CD4-positive, alpha-beta T cell treated with Interleukin-6 for 4 hours (primary cell): ENCODE data around the gene ENOSF1.
"Not testable (repeated sequence)": the region's sequence is repeated elsewhere in the genome, so short reads cannot be mapped to it uniquely, and the experiment has no call there.

Source experiments
- DNase-seq: peaks from one replicate; pipeline ENCODE4 v3.0.0-alpha.2; 2020; ENCODE audit warnings: mixed read lengths

Gene ENOSF1, protein sequence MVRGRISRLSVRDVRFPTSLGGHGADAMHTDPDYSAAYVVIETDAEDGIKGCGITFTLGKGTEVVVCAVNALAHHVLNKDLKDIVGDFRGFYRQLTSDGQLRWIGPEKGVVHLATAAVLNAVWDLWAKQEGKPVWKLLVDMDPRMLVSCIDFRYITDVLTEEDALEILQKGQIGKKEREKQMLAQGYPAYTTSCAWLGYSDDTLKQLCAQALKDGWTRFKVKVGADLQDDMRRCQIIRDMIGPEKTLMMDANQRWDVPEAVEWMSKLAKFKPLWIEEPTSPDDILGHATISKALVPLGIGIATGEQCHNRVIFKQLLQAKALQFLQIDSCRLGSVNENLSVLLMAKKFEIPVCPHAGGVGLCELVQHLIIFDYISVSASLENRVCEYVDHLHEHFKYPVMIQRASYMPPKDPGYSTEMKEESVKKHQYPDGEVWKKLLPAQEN

DNA sequence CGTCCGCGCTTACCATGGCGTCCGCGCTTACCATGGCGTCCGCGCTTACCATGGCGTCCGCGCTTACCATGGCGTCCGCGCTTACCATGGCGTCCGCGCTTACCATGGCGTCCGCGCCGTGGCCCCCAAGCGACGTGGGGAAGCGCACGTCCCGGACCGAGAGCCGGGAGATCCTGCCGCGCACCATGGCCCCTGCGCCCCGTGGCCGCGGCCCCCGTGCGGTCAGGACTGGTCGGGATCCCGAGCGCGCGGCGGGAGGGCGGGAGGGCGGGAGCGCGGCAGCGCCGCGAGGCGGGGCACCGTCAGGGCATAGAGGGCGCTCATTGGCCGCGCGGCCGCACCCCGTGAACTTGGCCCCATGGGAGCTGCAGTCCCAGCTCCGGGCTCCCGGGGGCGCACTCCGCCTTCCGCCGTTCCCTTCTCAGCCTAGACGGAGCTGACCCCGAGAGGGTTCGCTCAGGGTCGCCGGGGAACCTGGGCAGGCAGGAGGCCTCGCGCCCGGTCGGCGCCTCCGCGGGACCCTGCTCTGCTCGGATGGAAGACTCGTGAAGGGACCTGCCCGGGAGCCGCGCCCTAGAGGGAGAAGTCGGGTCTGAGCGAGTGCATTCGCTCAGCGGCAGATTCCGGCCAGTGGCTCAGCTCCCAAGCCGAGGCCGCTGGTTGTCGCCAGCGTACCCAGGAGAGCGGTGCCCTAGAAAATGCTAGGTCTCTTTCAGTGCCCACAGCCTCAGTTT, at the start of gene ENOSF1:
Gene ENOSF1, minus strand, starts transcription at position 230 of the 734 bp plus-strand sequence. Its CDS starts 43 bp downstream, at position 187.
- DNase-seq = peak; percentile 80

DNA sequence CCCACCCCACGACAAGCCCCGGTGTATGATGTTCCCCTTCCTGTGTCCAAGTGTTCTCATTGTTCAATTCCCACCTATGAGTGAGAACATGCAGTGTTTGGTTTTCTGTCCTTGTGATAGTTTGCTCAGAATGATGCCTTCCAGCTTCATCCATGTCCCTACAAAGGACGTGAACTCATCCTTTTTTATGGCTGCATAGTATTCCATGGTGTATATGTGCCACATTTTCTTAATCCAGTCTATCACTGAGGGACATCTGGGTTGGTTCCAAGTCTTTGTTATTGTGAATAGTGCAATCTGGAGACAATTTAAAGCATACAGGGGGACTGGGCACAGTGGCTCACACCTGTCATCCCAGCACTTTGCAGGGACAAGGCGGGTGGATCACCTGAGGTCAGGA, 47.4 kb upstream of the ENOSF1 start:
- DNase-seq = not testable (repeated sequence)

DNA sequence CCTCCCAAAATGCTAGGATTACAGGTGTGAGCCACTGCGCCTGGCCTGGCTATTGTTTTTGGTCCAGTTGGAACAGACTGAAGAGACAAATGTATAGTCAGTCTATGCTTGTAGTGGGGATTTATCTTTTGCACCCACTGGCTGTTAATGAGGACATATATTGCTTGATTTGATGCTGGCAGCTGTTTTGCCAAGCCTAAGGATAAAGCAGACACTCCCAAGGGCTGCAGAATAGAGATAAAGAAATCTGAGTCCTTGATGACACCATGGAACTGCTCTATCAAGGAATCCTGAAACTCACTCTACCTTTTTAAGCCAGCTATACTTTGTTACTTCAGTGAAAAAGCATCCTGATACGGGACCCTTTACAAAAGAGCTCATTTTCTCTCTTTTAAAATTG, 43.1 kb upstream of the ENOSF1 start:
- DNase-seq = no peak

DNA sequence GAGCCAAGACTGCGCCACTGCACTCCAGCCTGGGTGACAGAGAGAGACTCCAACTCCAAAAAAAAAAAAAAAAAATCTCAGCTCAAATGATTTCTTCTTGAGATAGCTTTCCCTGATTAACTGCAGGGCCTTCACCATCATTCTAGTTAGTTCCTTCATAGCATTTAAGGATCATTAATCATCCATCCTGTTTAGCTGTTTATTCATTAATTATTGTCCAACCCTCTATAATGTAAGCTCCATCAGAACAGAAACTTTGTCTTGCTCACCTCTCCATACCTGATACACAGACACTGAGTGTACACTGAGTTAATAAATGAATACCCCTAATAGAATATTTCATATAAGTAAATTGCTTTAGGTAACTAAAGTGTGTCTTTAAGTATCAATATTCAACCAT, 42.2 kb upstream of the ENOSF1 start:
- DNase-seq = no peak

DNA sequence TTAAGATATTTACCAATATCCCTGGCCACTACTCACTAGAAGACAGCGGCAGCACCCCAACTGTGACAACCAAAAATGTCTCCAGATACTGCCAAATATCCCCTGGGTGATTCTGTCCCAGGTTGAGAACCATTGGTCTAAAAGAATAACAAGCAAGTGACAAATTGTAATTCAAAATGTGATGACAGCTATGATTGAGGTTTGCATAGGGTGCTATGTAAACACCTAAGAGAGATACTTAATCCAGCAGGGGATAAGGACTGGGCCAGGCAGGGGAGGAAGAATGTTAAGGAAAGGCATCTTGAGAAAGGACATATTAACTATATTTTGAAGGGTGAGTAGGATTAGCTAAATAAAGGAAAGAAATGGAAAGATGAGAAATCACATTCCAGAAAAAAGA, 38.0 kb upstream of the ENOSF1 start:
- DNase-seq = no peak

DNA sequence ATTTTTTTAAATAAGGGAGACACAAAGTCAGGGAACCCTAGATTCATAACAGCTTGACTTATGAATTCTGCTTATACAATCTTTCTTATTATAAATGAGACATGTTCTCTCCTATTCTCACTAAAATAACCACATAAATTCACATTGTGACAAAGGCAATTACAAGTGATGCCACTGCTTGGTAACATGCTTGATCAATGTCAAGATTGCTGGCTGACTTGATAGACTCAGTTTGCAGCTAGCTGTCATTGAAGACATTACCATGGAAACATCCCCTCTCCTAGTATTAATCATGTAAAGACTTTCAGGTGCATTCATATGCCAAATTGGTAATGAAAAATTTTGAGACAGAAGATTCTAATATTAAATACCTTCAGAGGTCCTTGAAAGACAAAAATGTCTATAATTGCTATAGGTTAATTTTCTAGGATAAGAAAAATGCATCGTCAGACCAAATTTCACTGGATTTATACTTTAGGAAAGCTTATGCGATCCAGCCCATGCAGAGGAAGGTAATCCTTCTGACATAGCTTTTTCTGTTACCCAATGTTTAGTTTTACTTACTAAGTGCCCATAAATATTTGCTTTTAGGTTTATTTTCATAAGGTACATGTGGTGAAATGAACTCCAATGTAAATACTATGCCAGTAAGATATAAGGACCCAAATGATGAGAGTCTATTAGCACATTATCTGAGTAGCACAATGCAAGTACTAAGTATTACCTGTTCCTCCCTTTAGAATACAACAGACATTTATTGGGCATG, 32.6 kb upstream of the ENOSF1 start:
- DNase-seq = no peak

DNA sequence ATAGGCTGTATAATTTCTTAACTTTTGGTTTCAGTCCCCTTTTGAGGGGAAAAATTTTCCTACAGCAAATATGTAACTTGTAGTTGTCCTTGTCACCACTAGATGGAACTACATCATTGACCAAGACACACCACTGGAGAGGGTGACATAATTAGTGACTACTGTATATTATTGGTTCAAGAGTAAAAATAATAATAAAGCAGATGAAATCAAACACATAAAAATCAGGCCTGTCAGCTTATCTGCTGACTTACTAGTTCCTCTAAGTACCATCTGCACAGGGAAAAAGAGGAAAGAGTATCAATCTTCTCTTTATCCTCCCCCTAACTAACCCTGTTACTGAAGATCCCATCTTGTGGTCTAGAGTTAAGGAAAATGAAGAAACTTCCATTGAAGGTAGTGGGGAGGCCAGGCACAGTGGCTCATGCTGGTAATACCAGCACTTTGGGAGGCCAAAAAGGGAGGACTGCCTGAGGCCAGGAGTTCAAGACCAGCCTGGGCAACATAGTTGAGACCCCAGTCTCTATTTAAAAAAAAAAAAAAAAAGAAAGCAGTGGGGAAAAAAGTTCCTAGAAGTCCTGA, 29.6 kb upstream of the ENOSF1 start:
- peak; percentile 4 for DNase-seq

DNA sequence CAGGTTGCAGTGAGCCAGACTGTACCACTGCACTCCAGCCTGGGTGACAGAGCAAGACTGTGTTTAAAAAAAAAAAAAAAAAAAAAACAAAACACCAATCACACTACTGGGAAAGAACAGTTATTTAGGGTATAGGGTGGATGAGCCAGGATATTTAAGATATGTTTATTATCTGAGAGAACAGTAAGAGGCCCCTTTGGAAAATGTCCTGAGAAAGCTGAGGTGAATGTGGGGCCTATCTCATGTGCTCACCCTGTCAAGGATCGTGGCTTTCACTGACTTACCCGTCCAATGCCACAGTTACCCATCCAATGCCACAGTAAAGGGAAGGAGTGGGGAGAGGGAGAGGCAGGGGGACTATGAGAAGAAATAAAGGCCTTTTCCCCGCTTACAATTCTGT, 19.9 kb upstream of the ENOSF1 start:
- no peak for DNase-seq

DNA sequence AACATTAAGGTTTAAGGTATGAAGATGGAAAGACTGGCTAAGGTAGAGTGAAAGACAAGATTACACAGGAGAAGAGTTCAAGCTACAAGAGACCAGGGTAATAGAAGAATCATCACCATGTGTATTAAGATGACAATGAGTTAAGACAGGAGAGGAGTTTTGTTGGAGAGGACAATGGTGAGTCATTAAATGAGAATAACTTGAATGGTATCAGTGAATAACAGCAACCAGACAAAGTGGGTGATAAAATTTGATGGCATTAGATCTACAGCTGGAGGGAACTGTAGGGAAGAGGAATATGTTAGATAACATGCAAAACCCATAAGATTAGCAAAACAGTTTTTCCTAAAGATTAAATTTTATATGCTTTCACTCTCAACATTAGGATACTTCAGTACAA, 18.8 kb upstream of the ENOSF1 start:
- DNase-seq = no peak

DNA sequence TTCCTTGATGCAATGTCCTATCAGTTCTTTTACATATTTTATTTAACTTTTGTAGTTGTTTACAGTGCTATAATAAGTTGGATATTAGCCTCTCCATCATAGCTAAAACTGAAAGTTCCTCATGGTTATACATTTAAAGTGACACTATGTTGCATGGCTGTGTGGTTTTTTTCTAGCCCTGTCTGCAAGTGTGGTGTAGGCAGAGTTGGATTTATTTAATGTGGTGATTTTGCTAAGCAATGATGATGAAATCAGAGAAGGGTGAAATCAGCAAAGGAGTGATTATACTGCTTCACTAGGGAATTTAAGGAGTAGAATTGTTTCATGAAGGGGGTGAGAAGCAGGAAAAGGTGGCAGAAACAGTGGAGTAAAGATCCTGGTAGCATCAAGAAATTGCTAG, 18.3 kb upstream of the ENOSF1 start:
- no peak for DNase-seq

DNA sequence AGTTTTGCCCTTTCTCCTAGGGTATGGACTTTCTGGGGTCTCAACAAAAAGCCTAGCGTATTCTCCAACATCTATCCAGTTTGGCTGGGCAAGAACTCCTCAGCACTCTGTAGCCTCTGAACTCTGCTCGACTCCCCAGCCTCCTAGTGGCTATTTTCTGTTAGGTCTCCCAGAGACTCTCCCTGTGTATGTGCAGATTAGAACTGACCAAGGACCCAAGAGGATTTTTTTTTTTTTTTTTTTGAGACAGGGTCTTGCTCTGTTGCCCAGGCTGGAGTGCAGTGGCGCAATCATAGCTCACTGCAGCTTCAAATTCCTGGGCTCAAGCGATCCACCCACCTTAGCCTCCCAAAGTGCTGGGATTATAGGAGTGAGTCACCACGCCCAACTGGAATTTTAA, 17.7 kb upstream of the ENOSF1 start:
- DNase-seq = not testable (repeated sequence)

DNA sequence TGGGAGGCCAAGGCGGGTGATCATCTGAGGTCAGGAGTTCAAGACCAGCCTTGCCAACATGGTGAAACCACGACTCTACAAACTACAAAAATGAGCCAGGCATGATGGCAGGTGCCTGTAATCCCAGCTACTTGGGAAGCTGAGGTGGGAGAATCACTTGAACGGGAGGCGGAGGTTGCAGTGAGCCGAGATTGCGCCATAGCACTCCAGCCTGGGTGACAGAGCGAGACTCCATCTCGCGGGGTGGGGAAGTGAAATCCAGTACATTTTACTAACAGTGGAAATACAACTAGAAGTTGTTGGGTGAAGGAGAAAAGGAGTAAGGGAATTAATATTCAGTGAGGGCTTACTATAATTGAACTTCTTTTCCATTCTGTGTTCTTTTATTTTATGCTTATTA, 13.2 kb upstream of the ENOSF1 start:
- DNase-seq = no peak

DNA sequence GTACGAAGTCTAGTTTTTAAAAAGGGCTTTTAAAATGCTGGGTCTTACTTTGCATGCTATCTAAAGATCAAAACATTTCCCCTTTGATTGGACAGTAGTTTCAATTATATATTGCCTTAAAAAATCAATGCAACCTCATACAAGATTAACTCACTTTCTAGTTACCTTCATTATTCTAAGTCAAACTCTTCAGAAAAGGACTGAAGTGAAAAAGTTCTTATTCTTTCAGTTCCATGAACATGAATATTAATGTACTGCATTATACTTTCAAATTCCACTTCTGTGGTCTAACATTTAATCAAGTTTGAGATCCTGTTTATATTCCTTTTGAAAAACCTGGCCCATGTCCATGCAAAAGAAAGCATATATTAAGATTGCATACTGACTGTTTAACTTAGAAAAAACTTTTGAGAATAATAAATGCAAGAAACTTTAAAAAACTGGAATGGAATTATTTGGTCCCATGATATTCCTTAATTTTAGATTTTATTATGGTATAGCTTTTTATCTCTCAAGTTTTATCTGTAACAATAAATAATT, 11.2 kb upstream of the ENOSF1 start:
- DNase-seq = no peak

DNA sequence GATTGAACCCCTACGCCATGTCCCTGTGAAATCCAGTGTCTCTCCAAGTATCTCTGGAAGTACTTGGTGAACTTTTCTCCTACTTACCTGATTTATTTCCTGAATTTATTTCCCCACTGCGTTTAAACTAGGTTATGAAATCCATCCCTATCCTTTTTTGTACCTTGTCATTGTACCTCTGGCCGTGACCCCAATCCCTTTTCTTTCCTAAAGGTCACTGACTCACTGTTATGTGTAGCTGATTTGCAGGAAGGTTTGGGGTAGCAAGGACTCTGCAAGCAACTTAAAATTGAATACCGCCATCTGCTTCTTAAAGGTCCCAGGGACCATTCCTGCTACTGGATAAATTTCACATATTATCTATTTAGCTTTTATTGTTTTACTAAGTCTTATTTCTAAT, 4.6 kb upstream of the ENOSF1 start:
- no peak for DNase-seq

DNA sequence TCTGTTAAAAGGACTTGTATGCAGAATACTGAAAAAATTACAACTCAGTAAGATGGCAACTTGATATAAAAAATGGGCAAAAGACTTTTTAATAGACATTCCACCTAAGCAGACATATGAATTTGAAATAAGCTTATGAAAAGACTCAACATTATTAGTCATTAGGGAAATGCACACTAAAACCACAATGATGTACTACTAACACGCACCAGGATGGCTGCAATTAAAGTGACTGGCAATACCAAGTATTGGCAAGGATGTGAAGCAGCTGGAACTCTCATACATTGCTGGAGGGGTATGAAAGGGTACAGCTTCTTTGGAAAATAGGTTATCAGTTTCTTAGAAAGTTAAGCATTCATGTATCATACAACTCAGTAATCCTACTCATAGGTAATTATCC, 3.2 kb upstream of the ENOSF1 start:
- DNase-seq = no peak

DNA sequence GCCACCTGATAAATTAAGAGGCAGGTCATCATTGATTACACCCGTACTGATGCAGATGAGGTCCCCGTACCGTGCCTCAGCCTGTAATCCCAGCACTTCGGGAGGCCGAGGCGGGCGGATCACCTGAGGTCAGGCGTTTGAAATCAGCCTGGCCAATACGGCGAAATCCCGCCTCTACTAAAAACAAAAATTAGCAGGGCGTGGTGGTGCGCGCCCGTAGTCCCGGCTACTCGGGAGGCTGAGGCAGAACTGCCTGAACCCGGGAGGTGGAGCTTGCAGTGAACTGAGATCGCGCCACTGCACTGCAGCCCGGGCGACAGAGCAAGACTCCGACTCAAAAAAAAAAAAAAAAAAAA, 683 bp upstream of the ENOSF1 start:
- no peak for DNase-seq

DNA sequence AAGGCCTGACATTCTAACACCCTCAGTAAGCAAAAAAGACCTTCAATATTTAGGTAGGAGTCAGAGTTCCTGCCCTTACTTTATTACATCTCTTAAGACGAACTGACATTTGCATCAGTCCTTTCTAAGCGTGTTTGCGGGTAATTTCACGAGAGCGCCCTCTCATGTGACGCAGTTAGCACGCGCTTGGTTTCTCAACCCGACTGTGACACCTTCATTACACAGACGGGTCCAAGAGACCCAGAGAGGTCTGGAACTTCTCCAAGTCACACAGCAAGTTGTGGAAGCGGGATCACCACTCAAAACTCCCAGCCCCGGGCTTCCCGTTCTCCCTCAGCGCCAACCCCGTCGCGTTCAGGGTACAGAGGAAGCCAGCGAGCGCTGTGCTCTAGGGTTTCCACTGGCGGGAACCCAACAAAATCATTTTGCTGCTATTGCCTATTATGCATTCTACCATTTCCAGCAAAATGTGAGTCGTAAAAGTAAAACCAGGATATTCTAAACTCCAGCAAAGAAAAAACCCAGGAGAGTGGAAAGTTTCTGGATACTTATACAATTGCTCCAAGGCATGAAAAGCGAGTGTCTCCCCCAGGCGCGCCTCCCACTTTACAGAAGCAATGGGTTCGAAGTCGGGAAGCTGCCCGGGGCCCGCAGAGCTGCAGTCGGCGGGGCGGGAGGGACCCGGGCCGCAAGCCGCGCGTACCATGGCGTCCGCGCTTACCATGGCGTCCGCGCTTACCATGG, 601 bp downstream of the ENOSF1 start:
- DNase-seq = peak; percentile 75

DNA sequence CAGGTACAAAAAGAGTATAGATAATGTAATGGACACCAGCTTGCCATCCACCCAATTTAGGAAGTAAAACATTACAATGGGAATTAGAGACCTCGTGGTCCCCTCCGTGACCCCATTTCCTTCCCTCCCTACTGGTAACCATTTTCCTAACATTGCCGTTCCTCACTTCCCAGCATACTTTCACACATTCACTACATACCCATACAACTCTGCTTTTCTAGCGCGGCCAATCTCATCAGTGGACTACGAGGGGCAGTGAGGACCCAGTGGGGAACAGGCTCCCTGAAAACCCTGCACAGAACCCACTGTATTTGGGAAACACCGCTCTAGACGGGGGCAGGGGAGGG, 1.1 kb downstream of the ENOSF1 start:
- DNase-seq = no peak

DNA sequence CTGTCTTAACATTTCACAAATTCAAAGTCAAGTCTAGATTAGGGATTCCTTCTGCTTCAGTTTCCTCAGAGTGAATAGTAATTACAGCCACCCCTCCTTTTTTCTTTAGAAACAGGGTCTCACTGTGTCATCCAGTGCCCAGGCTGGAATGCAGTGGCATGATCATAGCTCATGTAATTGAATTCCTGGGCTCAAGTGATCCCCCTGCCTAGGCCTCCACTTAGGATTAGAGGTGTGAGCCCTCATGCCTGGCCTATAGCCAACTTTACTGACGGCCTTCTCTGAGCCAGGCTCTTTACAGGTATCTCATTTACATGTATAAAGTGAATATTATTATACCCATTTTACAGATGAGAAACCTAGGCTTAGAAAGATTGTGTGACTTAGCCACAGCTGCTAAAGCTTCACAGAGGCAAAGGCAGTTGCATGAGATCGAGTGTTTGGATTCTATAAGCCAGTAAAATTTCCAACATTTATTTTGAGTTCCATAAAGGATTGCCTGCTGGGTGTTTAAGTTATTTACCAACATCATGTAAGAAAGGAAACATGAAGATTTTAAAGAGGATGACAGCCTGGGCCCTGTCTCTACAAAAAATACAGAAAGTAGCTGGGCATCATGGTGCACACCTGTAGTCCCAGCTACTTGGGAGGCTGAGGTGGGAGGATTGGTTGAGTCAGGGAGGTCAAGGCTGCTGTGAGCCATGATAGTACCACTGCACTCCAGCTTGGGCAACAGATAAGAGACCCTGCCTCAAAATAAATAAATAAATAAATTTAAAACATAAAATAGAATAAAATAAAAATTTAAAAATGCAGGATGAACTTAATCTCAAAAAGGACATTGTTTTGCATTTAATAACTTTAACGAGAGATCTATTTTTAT, 1.8 kb downstream of the ENOSF1 start:
- no peak for DNase-seq

DNA sequence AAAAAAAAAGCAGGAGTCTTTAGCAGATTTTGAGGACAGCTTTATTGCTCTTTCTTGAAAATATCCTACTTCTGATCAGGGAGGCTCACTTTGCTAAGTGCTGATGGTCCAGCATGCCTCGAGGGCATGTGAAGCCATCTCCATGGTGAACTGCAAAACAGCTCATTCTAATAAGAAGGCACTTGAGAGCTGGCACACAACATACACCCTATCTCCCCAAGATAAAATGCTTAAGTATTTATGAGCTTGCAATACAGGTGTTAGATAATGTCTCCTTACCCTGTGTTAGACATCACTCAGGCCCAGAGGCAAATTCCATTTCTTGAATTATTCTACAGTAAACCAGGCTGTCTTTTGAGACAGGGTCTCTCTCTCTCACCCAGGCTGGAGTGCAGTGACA, 2.7 kb downstream of the ENOSF1 start:
- no peak for DNase-seq

DNA sequence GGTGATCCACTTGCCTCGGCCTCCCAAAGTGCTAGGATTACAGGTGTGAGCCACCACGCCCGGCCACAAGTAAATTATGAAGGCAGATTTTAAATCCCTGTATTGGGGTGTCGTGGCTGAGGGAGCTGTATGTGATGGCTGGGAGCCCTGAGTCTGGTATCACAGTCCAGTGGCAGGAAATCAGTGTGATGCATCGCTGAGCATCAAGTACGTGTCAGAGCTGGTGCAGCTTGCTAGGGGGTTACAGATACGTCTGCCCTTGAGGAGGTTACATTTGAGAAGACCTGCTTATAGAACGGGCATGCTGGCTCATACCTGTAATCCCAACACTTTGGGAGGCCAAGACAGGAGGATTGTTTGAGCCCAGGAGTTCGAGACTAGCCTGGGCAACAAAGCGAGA, 4.3 kb downstream of the ENOSF1 start:
- DNase-seq = no peak
